ENCODE data around the gene FIBCD1. TPM values are rescaled to one million over a fixed set of nuclear protein-coding genes. Genes with fewer than 3 reads are reported as not detected.

The FIBCD1 gene
- total and polyA plus RNA-seq, 2 of the 8 experiments (the other 6 are each of a cell fraction or from before 2014, with no cell fraction given), result 6.1 to 8.8 TPM

DNA sequence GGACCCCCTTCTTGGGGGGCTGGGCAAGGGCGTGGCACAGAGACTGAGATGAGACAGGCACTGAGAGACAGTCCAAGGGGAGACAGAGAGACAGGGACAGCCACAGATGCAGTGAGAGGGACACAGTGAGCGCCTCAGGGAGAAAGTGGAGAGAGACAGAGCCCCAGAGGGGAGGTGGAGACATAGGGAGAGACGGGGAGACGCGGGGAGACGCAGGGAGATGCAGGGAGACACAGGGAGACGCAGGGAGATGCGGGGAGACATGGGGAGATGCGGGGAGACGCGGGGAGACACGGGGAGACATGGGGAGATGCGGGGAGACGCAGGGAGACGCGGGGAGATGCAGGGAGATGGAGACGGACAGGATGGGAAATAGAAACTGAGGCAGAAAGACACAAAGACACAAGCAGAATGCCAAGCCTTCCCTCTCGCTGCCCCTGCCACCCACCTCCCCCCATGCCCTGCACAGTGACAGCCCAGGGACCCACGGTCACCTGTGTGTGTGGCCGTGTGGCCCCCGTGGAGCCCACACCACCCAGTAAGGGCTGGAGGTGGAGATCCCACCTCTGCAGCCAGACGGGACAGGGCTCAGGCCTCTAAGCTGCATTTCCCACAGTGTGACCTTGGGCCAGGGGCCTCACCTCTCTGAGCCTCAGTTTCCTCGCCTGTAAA is 8.8 kb downstream of the FIBCD1 start:
- Histone ChIP-seq H3K23ac (ENCODE audit: insufficient read length) (no peak overlapping the region), H2BK5ac (ENCODE audit: low read depth, low read length) (no peak overlapping the region; the same call in 1 of the 2 replicates), H3K27ac (ENCODE audit: low read depth, low read length) (no peak overlapping the region), H3K36me3 (ENCODE audit: control insufficient read depth in 2 of 4, insufficient read depth in 4 of 4, low read length in 3 of 4) (no peaks in the 10 kb centered on the region), H3K23me2 (ENCODE audit: low read depth, low read length) (no peaks in the 10 kb centered on the region), H3K79me2 (ENCODE audit: control insufficient read depth in 1 of 2, insufficient read depth in 2 of 2, low read length in 2 of 2) (no peaks in the 10 kb centered on the region), H3K4me1 (replicated peaks in 1 of 4; ENCODE audit: control insufficient read depth in 3 of 4, insufficient read depth in 4 of 4, low read length in 3 of 4) (peaks cover 0 to 23% (median 19%) of the 10 kb centered on the region in 4 experiments; a peak in 6 of 7 replicates), H3K18ac (ENCODE audit: extremely low read depth, low read length) (no peak overlapping the region), H2BK20ac (ENCODE audit: low read length) (no peak overlapping the region), H2BK120ac (replicated peaks; ENCODE audit: low read depth, low read length) (no peak overlapping the region), H3K4me3 (ENCODE audit: extremely low read depth in 1 of 4, insufficient read depth in 2 of 4, low read depth in 3 of 4, low read length in 4 of 4) (no peak overlapping the region), H4K5ac (ENCODE audit: insufficient read length, low read depth, low read length) (no peak overlapping the region), H4K8ac (ENCODE audit: extremely low read depth, insufficient read depth, low read length) (no peak overlapping the region), H3K9ac (replicated peaks in 1 of 4; ENCODE audit: extremely low read depth in 1 of 4, low read depth in 3 of 4, low read length in 3 of 4) (no peak overlapping the region), H4K20me1 (replicated peaks in 1 of 2; ENCODE audit: control insufficient read depth in 1 of 2, insufficient read depth in 2 of 2, low read length in 2 of 2) (no peaks in the 10 kb centered on the region), H4K91ac (replicated peaks; ENCODE audit: insufficient read length, low read length) (peak overlapping the region; percentile 57), H3K14ac (ENCODE audit: insufficient read length) (no peak overlapping the region), H3K9me3 (ENCODE audit: insufficient read depth in 2 of 2, low read depth in 1 of 2, low read length in 1 of 2) (no peaks in the 10 kb centered on the region), H3K56ac (replicated peaks; ENCODE audit: insufficient read length, low read depth, low read length) (no peak overlapping the region), H3K4me2 (ENCODE audit: insufficient read depth in 1 of 2, low read depth in 2 of 2, low read length in 2 of 2) (no peak overlapping the region), H2AK5ac (ENCODE audit: low read depth, low read length) (no peak overlapping the region), H3K27me3 (replicated peaks in 1 of 4; ENCODE audit: control insufficient read depth in 3 of 4, extremely low read depth in 1 of 4, insufficient read depth in 3 of 4, low read length in 3 of 4) (no peaks in the 10 kb centered on the region; a peak in 1 of 7 replicates), H2BK12ac (ENCODE audit: low read depth, low read length) (no peak overlapping the region), H2AFZ (ENCODE audit: low read length) (no peak overlapping the region), H2BK15ac (ENCODE audit: low read length) (no peak overlapping the region), H3K4ac (replicated peaks; ENCODE audit: insufficient read length, low read depth, low read length) (no peak overlapping the region), H3K79me1 (ENCODE audit: low read depth, low read length) (no peaks in the 10 kb centered on the region)
- ChIA-PET POLR2A (ENCODE audit: partially characterized antibody) (no interaction called here), CTCF (ENCODE audit: partially characterized antibody) (interaction anchor here (0.6 to 7.8 kb wide), 5 partner anchors 9 to 122 kb away, joined by 3 to 38 read pairs (median 4); no protein-coding TSS in a partner anchor)
- DNase-seq (ENCODE audit: low read depth in 1 of 2, low spot score in 2 of 2) (no peak), FAIRE-seq (no peak)
- 81% methylated on average over 23 of the region's 23 CpGs; no CpG with 5 or more reads in 1 of the 2 experiments for WGBS, 2 experiments (ENCODE audit: extremely low coverage in 1 of 2, insufficient coverage in 1 of 2, insufficient read length in 1 of 2, insufficient replicate concordance in 2 of 2, low coverage in 1 of 2, low lambda C conversion rate in 2 of 2, missing lambda C conversion rate in 1 of 2)
- TF ChIP-seq NANOG (IDR thresholded peaks at IDR 0.05; ENCODE audit: insufficient read depth, low read depth, low read length, poor library complexity, severe bottlenecking), result no peak
- TF ChIP-seq POU5F1 (IDR thresholded peaks at IDR 0.05; ENCODE audit: low read depth, low read length), result no peak
- TF ChIP-seq TCF12 (IDR thresholded peaks at IDR 0.05; ENCODE audit: low read depth, low read length), result no peak
- TF ChIP-seq, protein P1, sequence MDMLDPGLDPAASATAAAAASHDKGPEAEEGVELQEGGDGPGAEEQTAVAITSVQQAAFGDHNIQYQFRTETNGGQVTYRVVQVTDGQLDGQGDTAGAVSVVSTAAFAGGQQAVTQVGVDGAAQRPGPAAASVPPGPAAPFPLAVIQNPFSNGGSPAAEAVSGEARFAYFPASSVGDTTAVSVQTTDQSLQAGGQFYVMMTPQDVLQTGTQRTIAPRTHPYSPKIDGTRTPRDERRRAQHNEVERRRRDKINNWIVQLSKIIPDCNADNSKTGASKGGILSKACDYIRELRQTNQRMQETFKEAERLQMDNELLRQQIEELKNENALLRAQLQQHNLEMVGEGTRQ (IDR thresholded peaks at IDR 0.05; ENCODE audit: low read length), result no peak
- no peak for TF ChIP-seq YY1 (IDR thresholded peaks at IDR 0.05; ENCODE audit: low read depth, low read length)
- no peak for TF ChIP-seq JUN (IDR thresholded peaks at IDR 0.05; ENCODE audit: low read depth, low read length)
- no peak for TF ChIP-seq BCL11A (IDR thresholded peaks at IDR 0.05; ENCODE audit: low read depth in 2 of 2, low read length in 2 of 2)
- TF ChIP-seq, protein P2, sequence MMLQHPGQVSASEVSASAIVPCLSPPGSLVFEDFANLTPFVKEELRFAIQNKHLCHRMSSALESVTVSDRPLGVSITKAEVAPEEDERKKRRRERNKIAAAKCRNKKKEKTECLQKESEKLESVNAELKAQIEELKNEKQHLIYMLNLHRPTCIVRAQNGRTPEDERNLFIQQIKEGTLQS (IDR thresholded peaks at IDR 0.05; ENCODE audit: insufficient read depth, low read depth, low read length), result no peak
